Peyer's patch (tissue), 4 donors: ENCODE measurements around the gene ARL8A. TPM values are rescaled to one million over a fixed set of nuclear protein-coding genes. Genes with fewer than 3 reads are reported as not detected.
A peak's percentile ranks its signal among the peaks of the same experiment; 100 is the strongest.
"Not testable (repeated sequence)": the region's sequence is repeated elsewhere in the genome, so short reads cannot be mapped to it uniquely, and the experiment has no call there.

Source experiments
- DNase-seq, 3 donors: peaks; one replicate each; pipeline ENCODE4 v3.0.0-alpha.2; 2017 to 2019
- H3K27ac ChIP-seq, 4 donors: fragments of 200-600 bp; sonication (generic); one replicate each; pipeline ENCODE4 v1.5.1; 2016 to 2019
- H3K27me3 ChIP-seq, 2 donors: fragments of 200-600 bp; sonication (generic); one replicate each; pipeline ENCODE4 v1.5.1; 2019
- H3K36me3 ChIP-seq, 3 donors: fragments of 200-600 bp; sonication (generic); one replicate each; pipeline ENCODE4 v1.5.1; 2016 to 2019
- H3K4me1 ChIP-seq, 4 donors: fragments of 200-600 bp; sonication (generic); one replicate each; pipeline ENCODE4 v1.5.1; 2016 to 2019
- H3K4me3 ChIP-seq, 4 donors: fragments of 200-600 bp; sonication (generic); 1 replicate in 3 of 4; 2 replicates in 1 of 4; pipeline ENCODE4 v1.5.1; 2016 to 2019; ENCODE audit warnings: mild to moderate bottlenecking in 1 of 4
- H3K9me3 ChIP-seq, 4 donors: fragments of 200-600 bp; sonication (generic); one replicate each; pipeline ENCODE4 v1.5.1; 2016 to 2019; ENCODE audit warnings: mild to moderate bottlenecking in 1 of 4
- CTCF ChIP-seq, 6 experiments: fragments of 450-650 bp in 4 of 6; fragments of 200-600 bp in 2 of 6; sonication (generic) in 1 of 6; IDR thresholded peaks; one replicate each; pipeline ENCODE4 v1.5.1; 2017 to 2019; ENCODE audit warnings: antibody characterized with exemption in 6 of 6, mild to moderate bottlenecking in 3 of 6, moderate library complexity in 1 of 6
- POLR2A ChIP-seq, 2 donors: fragments of 450-650 bp; IDR thresholded peaks; one replicate each; pipeline ENCODE4 v1.5.1; 2017; ENCODE audit warnings: antibody characterized with exemption in 2 of 2, mild to moderate bottlenecking in 2 of 2, moderate library complexity in 2 of 2
- total RNA-seq, 4 donors: library from RNA; depleted of rRNA; stranded (reverse); fragments of >200 nt; gene quantifications; one replicate each; pipeline ENCODE4 v1.1.0, GENCODE V29; 2016

ARL8A gene
- total RNA-seq, 4 donors from 2014 or later, result 25.7 to 37.1 (median 36.0) TPM

- no peaks in the 10 kb centered on the region for H3K36me3 ChIP-seq
- H3K4me3 ChIP-seq, result no peak overlapping the region
- no peaks in the 10 kb centered on the region for H3K9me3 ChIP-seq
- peaks cover 0 to 20% (median 4%) of the 10 kb centered on the region in 4 donors for H3K4me1 ChIP-seq
- TF ChIP-seq CTCF (IDR thresholded peaks at IDR 0.05) (no peak), POLR2A (IDR thresholded peaks at IDR 0.05) (no peak)
- no peak overlapping the region for H3K27ac ChIP-seq
- H3K27me3 ChIP-seq, result no peaks in the 10 kb centered on the region
- peak in 1 of 3 donors; percentile 34 for DNase-seq
These were observed 24.3 kb upstream of the ARL8A start for GRCh38 chr1:202168861-202169260.

- H3K4me1 ChIP-seq, result peaks cover 0 to 30% (median 10%) of the 10 kb centered on the region in 4 donors
- no peak overlapping the region for H3K27ac ChIP-seq
- peak in 1 of 3 donors; percentile 51 for DNase-seq
- TF ChIP-seq POLR2A (IDR thresholded peaks at IDR 0.05), result no peak
- no peak for TF ChIP-seq CTCF (IDR thresholded peaks at IDR 0.05)
- no peaks in the 10 kb centered on the region for H3K9me3 ChIP-seq
- H3K36me3 ChIP-seq, result no peaks in the 10 kb centered on the region
- no peaks in the 10 kb centered on the region for H3K27me3 ChIP-seq
- H3K4me3 ChIP-seq, result no peak overlapping the region
These were observed 23.3 kb upstream of the ARL8A start for GRCh38 chr1:202167708-202168415.

- not testable (repeated sequence) for H3K9me3 ChIP-seq, H3K36me3 ChIP-seq, H3K27me3 ChIP-seq, H3K4me3 ChIP-seq, H3K27ac ChIP-seq, DNase-seq
- peaks cover 0 to 38% (median 15%) of the 10 kb centered on the region in 4 donors for H3K4me1 ChIP-seq
These were observed 22.5 kb upstream of the ARL8A start for GRCh38 chr1:202167054-202167453.

GRCh38 chr1:202165942-202166843 is 21.7 kb upstream of the ARL8A start:
- H3K27ac ChIP-seq, result peak overlapping the region in 1 of 4 donors; percentile 63
- no peaks in the 10 kb centered on the region for H3K27me3 ChIP-seq
- TF ChIP-seq POLR2A (IDR thresholded peaks at IDR 0.05), result no peak
- TF ChIP-seq CTCF (IDR thresholded peaks at IDR 0.05), result no peak
- H3K4me3 ChIP-seq, result no peak overlapping the region
- H3K36me3 ChIP-seq, result no peaks in the 10 kb centered on the region
- H3K4me1 ChIP-seq, result peaks cover 0 to 46% (median 18%) of the 10 kb centered on the region in 4 donors
- DNase-seq, result no peak
- H3K9me3 ChIP-seq, result no peaks in the 10 kb centered on the region

- no peaks in the 10 kb centered on the region for H3K36me3 ChIP-seq
- H3K4me1 ChIP-seq, result peaks cover 0 to 48% (median 19%) of the 10 kb centered on the region in 4 donors
- H3K9me3 ChIP-seq, result no peaks in the 10 kb centered on the region
- H3K4me3 ChIP-seq, result peak overlapping the region in 1 of 4 donors; percentile 18
- peak overlapping the region in 2 of 4 donors; percentile 22 to 63 for H3K27ac ChIP-seq
- TF ChIP-seq POLR2A (IDR thresholded peaks at IDR 0.05) (no peak), CTCF (IDR thresholded peaks at IDR 0.05) (no peak)
- peak in 1 of 3 donors; percentile 36 for DNase-seq
- H3K27me3 ChIP-seq, result no peaks in the 10 kb centered on the region
These were observed 20.9 kb upstream of the ARL8A start for GRCh38 chr1:202165267-202165941.
